Left ventricle myocardium superior (tissue), 1 donor: ENCODE data around the gene CDC42EP4. TPM values are rescaled to one million over a fixed set of nuclear protein-coding genes. Genes with fewer than 3 reads are reported as not detected.

Source experiments
- ATAC-seq: fragments of 200-7000 bp; cut with Tn5 transposase; one replicate; pipeline ENCODE4 v1.9.1; 2020; ENCODE audit warnings: mild to moderate bottlenecking, moderate library complexity
- DNase-seq: peaks from one replicate; pipeline ENCODE4 v3.0.0-alpha.2; 2020
- intact Hi-C: fragments of 100-400 bp; cut with micrococcal nuclease; formaldehyde crosslinking; loops from one replicate; pipeline ENCODE4 v1.11.0; 2022
- total RNA-seq: library from RNA; stranded (reverse); fragmentation: NEBNext Ultra II Directional; extraction: Animal tissue kit (Norgen Biotek cat#: 25700); gene quantifications from one replicate; pipeline ENCODE4 v1.2.1, GENCODE V29; 2021
- donor health status: DM: no; HTN: yes; CAD: no; lungs with severe emphysema.

The CDC42EP4 gene
- total RNA-seq, 1 donor from 2014 or later, result 51.4 TPM

DNA sequence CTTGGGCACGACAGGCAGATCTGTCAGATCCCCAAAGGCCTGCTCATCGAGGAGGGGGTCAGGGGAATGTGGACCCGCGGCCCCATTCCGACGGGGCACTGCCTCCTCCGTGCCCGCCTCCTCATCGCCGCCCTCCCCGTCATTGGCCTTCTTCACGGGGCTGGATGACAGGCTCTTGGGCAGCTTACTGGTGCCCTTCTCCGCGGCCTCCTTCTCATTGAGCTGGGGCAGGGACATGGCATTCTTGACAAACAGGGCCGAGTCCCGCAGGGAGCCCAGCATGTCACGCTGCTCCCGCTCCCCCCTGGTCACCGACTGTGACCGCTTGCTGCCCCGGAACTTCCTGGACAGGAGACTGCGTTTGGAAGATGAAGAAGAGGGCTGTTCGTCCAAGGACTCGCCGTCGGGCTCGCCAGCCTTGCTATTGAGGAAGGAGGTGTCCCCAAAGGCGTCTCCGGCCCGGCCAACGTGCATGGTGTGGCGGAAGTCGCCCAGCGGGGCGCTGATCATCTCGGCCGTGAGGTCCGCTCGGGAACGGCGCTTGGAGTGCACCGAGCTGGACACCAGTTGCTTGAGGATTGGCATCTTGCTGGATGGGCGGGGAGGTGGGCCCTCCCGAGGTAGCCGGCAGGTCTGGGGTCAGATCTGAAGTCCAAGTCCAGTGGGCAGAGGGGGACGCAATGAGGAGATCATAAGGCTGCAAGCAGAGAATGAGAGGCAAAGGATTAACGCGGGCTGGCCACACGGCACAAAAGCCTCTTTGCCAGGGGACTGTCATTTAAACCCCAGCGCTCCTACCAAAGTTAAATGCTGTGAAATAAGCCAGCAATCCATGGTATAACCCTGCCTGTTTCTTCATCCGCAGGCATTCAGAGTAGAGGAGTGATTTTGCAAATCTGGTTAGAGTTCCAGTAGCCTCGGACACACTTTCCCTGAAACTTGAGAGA lies 25.6 kb downstream of the CDC42EP4 start:
- ATAC-seq (no peak), DNase-seq (no peak)
- intact Hi-C loops, result no loop called here

DNA sequence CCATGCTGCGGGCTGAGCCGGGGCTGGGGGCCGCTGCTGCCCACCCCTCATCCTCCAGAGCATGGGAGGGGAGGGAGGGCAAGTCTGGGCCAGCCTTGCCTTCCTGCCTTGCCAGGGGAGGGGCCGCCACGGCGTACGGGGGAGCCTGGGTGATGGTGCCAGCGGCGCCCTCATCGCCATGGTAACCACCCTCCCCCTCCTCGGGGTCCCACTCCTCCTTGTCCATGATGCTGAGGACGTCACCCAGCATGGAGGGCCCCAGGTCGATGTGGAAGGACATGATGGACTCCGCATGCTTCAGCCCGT lies 26.2 kb downstream of the CDC42EP4 start:
- ATAC-seq (no peak), DNase-seq (no peak)
- intact Hi-C loops, result no loop called here

DNA sequence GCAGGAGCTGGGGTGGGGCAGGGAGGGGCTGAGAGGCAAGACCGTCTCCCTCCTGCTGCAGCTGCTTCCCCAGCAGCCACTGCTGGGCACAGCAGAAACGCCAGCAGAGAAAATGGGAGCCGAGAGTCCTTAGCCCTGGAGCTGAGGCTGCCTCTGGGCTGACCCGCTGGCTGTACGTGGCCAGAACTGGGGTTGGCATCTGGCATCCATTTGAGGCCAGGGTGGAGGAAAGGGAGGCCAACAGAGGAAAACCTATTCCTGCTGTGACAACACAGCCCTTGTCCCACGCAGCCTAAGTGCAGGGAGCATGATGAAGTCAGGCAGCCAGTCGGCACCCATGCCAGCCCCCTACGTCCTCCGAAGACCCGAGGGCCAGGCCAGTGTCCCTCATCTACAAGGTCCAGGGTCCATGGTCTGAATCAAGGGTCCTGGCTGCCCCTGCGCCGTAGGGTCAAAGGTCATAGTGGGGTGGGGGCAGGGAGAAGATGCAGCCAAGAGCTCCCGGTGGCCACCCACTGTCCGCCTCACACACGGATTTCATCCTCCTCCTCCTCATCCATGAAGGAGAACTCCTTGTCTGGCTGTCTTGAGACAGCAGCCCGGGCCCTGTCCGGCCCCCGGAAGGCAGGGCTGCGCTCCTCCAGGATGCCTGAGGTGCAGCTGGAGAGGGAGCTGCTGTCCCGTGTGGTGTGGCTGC lies 26.7 kb downstream of the CDC42EP4 start:
- DNase-seq (no peak), ATAC-seq (no peak)
- intact Hi-C loops, result no loop called here

DNA sequence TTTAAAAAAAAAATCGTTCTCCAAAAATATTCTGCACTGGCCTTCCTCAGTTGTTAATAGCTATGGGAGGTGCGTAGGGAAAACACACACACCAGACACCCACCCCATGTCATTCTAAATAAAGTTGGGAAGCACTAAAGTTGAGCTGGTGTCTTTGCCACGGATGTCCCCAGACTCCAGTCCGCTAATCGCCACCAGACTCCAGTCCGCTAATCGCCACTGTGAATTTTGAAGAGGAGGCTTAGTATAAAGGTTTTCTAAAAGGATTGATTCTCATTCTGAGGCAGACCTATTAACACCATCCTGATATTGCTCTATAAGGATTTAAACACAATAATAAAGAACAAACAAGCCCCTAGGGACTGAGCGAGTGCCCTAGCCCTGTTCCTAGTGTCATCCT lies 27.4 kb downstream of the CDC42EP4 start:
- no peak for ATAC-seq
- no peak for DNase-seq
- intact Hi-C loops, result no loop called here

DNA sequence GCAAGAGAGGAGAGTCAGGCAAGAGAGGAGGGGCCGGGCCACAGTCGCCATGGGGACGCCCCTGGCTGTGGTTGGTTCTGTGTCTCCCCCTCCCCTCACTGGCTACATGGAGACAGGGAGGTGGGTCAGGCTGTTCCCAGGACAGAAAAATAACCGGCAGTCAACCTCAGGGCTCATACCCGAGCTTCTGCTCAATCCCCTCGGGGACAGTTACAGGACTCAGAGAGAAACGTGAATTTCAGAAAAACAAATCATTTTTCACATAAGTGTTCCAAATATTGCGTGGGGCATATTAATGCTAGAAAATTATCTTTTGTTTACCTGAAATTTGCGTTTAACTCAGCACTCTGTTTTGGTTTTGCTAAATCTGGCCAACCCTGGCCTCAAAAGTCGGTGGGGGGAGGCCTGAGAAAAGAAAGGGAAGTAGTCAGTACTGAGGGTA lies 27.9 kb downstream of the CDC42EP4 start:
- intact Hi-C loops, result no loop called here
- no peak for DNase-seq
- no peak for ATAC-seq

DNA sequence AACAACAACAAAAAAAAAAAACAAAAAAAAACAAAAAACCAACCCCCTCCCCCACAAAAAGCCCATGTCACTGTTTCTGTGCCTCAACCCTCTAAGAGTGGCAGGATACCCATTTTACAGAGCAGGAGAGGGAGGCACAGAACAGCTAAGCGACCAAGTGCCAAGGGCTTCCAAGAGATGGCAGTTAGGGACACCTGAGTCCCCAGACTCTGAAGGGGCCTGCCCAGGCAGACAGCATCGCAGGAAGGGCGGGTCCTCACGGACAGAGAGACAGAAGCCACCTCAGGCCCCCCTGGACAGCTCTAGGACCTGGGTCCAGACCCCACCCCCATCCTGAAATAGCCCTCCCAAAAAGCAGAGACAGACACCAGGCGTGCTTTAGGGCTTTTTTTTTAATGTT lies 28.6 kb downstream of the CDC42EP4 start:
- DNase-seq (no peak), ATAC-seq (no peak)
- intact Hi-C loops, result no loop called here

DNA sequence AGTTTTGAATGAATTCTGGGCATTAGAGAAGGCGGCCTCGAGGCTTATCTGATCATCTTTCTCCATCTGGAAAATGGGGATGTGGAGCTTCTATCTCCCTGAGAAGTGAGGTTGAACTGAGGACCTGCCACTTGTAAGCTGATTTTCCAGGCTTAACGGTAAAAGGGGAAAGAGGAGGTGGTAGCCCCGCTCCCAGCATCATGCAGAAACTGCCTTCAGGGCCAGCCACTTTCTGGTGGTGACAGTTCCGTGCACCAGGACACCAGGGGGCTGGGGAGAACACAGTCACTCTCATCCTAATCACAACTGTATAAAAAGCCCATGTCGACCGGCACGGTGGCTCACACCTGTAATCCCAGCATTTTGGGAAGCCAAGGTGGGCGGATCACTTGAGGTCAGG lies 29.2 kb downstream of the CDC42EP4 start:
- intact Hi-C loops, result no loop called here

DNA sequence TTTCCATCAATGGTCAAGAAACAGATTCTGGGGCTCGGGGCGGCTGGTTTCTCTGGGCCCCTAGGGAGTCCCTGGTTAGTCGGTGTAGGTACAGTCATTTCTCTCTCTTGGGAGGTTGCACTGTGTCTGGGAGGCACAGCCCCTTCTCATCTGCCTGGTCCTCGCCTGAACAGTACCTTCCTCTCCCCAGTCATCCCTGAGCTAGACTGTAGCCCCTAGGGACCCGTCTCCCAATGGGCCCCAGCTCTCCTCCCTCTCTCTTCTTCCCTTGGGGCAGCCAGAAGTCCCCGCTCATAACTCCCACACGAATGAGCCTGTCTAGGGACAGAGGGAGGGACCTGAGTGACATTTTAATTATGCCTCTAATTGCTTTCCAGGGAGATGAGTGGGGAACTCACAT lies 29.9 kb downstream of the CDC42EP4 start:
- intact Hi-C loops, result no loop called here

More for the DNA sequence above, 29.2 kb downstream of the CDC42EP4 start:
- DNase-seq, result no peak
- ATAC-seq, result no peak

DNA sequence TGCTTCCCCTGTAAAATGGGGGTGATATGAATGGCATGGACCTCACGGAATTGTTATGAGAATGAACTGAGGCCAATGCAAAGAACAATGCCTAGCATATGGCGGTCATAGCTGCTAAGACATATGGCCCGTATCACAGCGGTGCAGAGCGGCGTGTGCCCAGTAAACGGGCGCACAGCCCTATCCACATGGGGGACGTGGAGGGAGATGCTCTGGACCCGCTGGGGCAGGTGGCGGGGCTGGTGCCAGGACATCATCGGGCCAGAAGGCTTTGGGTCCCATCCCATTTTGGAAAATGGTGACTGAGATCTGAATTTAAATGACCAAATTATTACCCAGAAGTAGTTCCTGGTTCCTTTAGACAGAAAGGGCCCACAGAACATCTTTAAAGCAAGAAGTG lies 31.6 kb downstream of the CDC42EP4 start:
- DNase-seq, result no peak
- no peak for ATAC-seq
- intact Hi-C loops, result no loop called here

More for the DNA sequence above, 29.9 kb downstream of the CDC42EP4 start:
- ATAC-seq (no peak), DNase-seq (no peak)

DNA sequence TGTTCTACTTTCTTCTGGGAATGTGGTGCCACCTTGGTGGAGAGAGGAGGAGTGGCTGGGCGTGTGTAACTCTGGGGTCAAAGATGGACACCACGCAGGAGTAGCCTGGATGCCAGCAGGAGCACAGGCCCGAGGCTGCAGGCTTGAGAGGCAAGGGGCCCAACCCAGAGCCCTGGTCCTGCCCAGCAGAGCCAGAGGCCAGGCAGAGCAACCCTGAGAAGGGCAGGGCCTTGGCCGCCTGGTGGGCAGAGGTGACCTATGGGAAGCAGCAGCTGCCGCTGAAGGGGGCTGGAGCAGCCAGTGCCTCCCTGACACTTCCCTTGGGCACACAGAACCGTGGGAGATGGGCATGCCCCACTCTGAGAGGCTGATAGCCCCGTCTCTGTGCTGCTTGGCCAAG lies 32.1 kb downstream of the CDC42EP4 start:
- no peak for ATAC-seq
- DNase-seq, result no peak
- intact Hi-C loops, result no loop called here

DNA sequence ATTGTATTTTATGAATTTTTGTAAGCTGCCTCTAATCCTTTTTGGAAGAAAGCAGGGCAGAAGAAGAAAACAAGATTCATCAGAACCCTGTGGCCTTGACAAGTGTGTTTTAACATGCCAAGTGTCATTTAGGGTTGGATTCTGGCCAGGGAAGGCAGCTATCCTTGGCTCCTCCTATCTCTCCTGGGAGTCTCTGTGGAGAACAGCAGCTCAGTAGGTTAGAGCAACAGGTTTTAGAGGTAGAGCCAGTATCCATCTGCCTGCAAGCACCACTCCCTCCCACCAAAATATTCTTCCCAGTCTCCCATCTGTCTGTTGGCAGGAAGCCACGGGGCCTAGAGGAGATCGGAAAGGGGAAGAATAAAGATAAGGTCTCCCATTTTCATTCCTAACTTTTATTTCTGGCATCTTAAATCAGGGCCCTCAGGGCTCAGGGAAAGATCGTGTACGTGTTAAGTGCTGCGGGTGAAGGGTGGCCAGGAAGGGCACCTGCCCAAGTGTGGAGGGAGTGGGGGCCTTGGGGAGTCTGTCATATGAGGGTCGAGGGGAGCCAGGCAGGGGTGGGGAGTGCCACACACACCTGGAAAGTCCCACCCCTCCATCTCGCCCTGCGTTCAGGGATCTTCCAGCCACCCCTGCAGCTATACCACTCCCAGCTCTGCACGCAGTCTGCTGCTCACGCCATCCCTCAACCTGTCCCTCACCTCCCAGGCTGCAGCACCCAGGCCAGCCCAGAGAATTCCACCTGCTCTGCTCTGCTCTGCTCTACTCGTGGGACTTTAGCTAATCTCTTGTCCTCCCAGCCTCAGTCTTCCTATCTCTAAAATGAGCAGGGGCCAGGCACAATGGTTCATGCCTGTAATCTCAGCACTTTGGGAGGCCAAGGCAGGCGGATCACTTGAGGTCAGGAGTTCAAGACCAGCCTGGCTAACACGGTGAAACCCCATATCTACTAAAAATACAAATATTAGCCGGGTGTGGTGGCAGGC lies 33.0 kb downstream of the CDC42EP4 start:
- DNase-seq (peak; percentile 59), ATAC-seq (peak; percentile 76)
- intact Hi-C loops, result no loop called here

DNA sequence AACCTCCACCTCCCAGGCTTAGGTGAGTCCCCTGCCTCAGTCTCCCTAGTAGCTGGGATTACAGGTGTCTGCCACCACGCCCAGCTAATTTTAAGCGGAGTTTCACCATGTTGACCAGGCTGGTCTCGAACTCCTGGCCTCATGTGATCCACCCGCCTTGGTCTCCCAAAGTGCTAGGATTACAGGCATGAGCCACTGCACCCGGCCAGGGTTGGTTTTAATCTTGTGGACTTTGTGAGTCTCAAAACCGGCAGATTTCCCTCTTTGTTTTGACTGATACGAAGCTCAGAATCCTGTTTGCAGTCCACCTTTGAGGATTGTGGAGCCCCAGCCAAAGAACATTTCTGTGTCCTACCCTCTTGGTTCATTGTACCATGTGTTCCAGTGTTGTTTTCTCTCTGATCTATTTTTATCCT lies 33.7 kb downstream of the CDC42EP4 start:
- intact Hi-C loops, result no loop called here
- no peak for DNase-seq
- peak; percentile 72 for ATAC-seq

DNA sequence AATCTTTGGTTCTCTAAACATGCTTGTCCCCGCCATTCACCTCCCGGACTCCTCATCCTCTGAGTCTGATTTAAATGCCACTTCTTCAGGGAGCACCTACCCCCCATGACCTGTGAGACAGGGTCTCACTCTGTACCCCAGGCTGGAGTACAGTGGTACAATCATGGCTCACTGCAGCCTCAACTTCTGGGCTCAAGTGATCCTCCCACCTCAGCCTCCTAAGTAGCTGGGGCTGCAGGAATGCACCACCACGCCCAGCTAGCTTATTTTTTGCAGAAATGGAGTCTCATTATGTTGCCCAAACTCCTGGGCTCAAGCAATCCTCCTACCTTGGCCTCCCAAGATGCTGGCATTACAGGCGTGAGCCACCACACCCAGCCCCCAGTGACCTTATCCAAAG lies 37.3 kb downstream of the CDC42EP4 start:
- ATAC-seq, result no peak
- intact Hi-C loops, result no loop called here
- no peak for DNase-seq

DNA sequence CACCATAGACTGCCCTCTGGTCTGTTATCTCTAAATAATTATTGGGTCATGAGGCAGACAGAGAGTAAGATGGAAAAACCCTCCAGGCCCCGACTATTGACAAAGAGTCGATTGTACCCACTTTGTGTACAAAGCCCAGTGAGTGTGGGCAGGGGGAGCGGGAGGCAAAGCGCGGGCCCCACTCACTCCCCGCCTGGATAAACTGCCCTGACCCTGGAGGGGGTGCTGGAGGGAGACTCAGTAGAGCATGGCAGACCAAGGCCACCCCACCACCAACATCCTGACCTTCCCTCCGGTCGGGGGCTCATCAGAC lies 38.9 kb downstream of the CDC42EP4 start:
- intact Hi-C loops, result no loop called here
- DNase-seq (no peak), ATAC-seq (no peak)

DNA sequence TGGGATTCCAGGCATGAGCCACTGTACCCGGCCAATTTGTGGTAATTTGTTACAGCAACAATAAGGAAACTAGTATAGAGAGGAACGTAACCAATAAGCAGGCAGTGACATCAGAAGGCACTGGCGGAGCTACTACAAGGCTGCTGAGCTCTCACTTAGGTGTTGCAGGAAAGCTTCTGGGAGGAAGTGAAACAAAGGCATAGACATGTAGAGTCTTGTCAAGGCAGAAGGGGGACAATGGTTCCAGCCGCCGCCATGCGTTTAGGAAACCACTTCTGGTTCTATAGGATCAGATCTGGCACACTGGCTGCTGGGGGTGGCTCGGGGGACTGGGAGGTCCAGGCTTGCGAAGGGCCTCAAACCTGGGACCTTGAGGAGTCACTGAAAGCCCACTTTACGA lies 40.7 kb downstream of the CDC42EP4 start:
- DNase-seq, result no peak
- intact Hi-C loops, result no loop called here
- no peak for ATAC-seq

DNA sequence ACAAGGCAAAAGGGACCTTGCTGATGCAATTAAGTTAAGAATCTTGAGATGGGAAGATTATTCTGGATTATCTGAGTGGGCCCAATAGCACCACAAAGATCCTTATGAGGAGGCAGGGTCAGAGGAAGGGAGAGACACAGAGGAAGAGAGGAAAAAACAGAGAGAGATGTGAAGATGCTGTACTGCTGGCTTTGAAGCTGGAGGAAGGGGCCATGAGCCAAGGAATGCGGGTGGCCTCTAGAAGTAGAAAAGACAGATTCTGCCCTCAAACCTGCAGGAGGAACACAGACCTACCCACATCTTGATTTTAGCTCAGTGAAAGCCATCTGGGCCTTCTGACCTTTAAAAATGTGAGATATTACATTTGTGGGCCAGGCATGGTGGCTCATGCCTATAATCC lies 42.0 kb downstream of the CDC42EP4 start:
- DNase-seq, result no peak
- intact Hi-C loops, result no loop called here
- no peak for ATAC-seq

DNA sequence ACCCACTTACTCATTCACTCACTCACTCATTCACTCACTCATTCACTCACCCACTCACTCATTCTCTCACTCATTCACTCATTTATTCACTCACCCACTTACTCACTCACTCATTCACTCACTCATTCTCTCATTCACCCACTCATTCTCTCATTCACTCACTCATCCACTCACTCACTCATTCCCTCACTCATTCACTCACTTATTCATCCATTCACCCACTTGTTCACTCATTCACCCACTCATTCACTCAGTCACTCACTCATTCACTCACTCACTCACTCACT lies 42.5 kb downstream of the CDC42EP4 start:
- ATAC-seq (no peak), DNase-seq (no peak)
- intact Hi-C loops, result no loop called here

DNA sequence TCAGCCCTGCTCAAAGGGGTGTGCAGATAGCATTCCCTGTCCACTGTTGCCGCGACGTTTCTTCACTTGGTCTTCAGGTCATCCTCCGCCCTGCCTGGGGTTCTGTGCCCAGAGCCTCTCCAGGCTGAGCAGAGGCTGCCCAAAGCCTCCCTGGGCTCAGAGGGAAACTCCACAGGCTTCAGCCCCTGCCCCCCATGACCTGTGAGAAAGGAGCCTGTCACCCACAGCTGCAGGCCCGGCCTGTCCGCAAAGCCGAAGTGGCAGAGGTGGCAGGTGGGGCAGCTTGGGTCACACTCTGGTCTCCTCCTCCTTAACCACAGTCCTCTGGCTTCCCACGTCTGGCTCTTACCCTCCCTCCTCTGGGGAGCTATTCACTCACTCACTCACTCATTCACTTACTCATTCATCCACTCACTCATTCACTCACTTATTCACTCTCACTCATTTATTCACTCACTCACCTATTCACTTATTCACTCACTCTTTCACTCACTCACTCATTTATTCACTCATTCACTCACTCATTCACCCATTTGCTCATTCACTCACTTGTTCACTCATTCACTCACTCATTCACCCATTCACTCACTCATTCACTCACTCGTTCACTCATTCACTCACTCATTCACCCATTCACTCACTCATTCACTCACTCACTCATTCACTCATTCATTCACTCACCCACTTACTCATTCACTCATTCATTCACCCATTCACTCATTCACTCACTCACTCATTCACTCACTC lies 43.0 kb downstream of the CDC42EP4 start:
- no peak for DNase-seq
- intact Hi-C loops, result no loop called here
- ATAC-seq, result no peak
